Ascending aorta (tissue), 2 donors: ENCODE results near the gene BCO2. TPM values are rescaled to one million over a fixed set of nuclear protein-coding genes. Genes with fewer than 3 reads are reported as not detected.

ENCODE experiments used
- DNase-seq, 2 donors: peaks; one replicate each; pipeline ENCODE4 v3.0.0-alpha.2; 2019; ENCODE audit warnings: low spot score in 2 of 2
- H3K27ac ChIP-seq, 2 donors: fragments of 200-600 bp; sonication (generic); one replicate each; pipeline ENCODE4 v1.5.1; 2016 to 2017; ENCODE audit warnings: mild to moderate bottlenecking in 1 of 2
- H3K27me3 ChIP-seq: fragments of 200-600 bp; sonication (generic); one replicate; pipeline ENCODE4 v1.5.1; 2017
- H3K36me3 ChIP-seq, 2 donors: fragments of 200-600 bp; sonication (generic); one replicate each; pipeline ENCODE4 v1.5.1; 2016
- H3K4me1 ChIP-seq, 2 donors: fragments of 200-600 bp; sonication (generic); one replicate each; pipeline ENCODE4 v1.5.1; 2016 to 2017; ENCODE audit warnings: mild to moderate bottlenecking in 1 of 2
- H3K4me3 ChIP-seq, 2 donors: fragments of 200-600 bp; sonication (generic); one replicate each; pipeline ENCODE4 v1.5.1; 2016 to 2017; ENCODE audit warnings: mild to moderate bottlenecking in 1 of 2
- H3K9me3 ChIP-seq, 2 donors: fragments of 200-600 bp; sonication (generic); one replicate each; pipeline ENCODE4 v1.5.1; 2016
- CTCF ChIP-seq, 3 experiments: fragments of 200-600 bp in 2 of 3; fragments of 450-650 bp in 1 of 3; sonication (generic) in 2 of 3; IDR thresholded peaks; one replicate each; pipeline ENCODE4 v1.5.1; 2016 to 2019; ENCODE audit warnings: antibody characterized with exemption in 3 of 3, mild to moderate bottlenecking in 1 of 3, moderate library complexity in 1 of 3
- intact Hi-C: fragments of 100-400 bp; cut with DNase I; formaldehyde crosslinking; loops from one replicate; pipeline ENCODE4 v1.15.1; 2023
- total RNA-seq: library from RNA; depleted of rRNA; stranded (reverse); fragments of >200 nt; gene quantifications from one replicate; pipeline ENCODE4 v1.1.0, GENCODE V29; 2016

Gene BCO2
- total RNA-seq, 1 donor from 2014 or later, result not detected

GRCh38 chr11:112253605-112254242, 78.4 kb downstream of the BCO2 start:
- no peak overlapping the region for H3K27ac ChIP-seq
- intact Hi-C loops, result no loop called here
- no peaks in the 10 kb centered on the region for H3K36me3 ChIP-seq
- no peak overlapping the region for H3K4me3 ChIP-seq
- H3K27me3 ChIP-seq, result no peaks in the 10 kb centered on the region
- H3K4me1 ChIP-seq, result no peaks in the 10 kb centered on the region
- TF ChIP-seq CTCF (IDR thresholded peaks at IDR 0.05), result no peak
- DNase-seq, result no peak
- no peaks in the 10 kb centered on the region for H3K9me3 ChIP-seq

- intact Hi-C loops, result no loop called here
- TF ChIP-seq CTCF (IDR thresholded peaks at IDR 0.05), result no peak
- no peak for DNase-seq
- Histone ChIP-seq H3K27me3 (no peaks in the 10 kb centered on the region), H3K9me3 (no peaks in the 10 kb centered on the region), H3K4me3 (no peak overlapping the region), H3K36me3 (no peaks in the 10 kb centered on the region), H3K27ac (no peak overlapping the region), H3K4me1 (no peaks in the 10 kb centered on the region)
Observed at GRCh38 chr11:112255067-112255720, 79.9 kb downstream of the BCO2 start.

GRCh38 chr11:112260490-112260889, 85.2 kb downstream of the BCO2 start, which contains the start of gene PLET1:
PLET1 (minus strand) TSS chr11:112260860; CDS start chr11:112260589, 271 bp downstream.
- Histone ChIP-seq H3K4me3 (no peak within 1 kb of the TSS), H3K4me1 (no peaks in the 10 kb centered on the region), H3K27ac (no peak within 1 kb of the TSS), H3K27me3 (no peaks in the 10 kb centered on the region), H3K9me3 (no peaks in the 10 kb centered on the region), H3K36me3 (no peaks in the 10 kb centered on the region)
- TF ChIP-seq CTCF (IDR thresholded peaks at IDR 0.05), result no peak
- no peak for DNase-seq
- intact Hi-C loops, result no loop called here

- Histone ChIP-seq H3K36me3 (no peaks in the 10 kb centered on the region), H3K27ac (no peak overlapping the region), H3K4me3 (no peak overlapping the region), H3K27me3 (no peaks in the 10 kb centered on the region), H3K4me1 (no peaks in the 10 kb centered on the region), H3K9me3 (no peaks in the 10 kb centered on the region)
- intact Hi-C loops, result no loop called here
- DNase-seq, result no peak
- TF ChIP-seq CTCF (IDR thresholded peaks at IDR 0.05), result no peak
Observed at GRCh38 chr11:112265659-112266409, 90.5 kb downstream of the BCO2 start.

- DNase-seq, result no peak
- no peak overlapping the region for H3K4me3 ChIP-seq
- H3K27me3 ChIP-seq, result no peaks in the 10 kb centered on the region
- no peak for TF ChIP-seq CTCF (IDR thresholded peaks at IDR 0.05)
- H3K9me3 ChIP-seq, result no peaks in the 10 kb centered on the region
- no peak overlapping the region for H3K27ac ChIP-seq
- H3K36me3 ChIP-seq, result no peaks in the 10 kb centered on the region
- H3K4me1 ChIP-seq, result no peaks in the 10 kb centered on the region
- intact Hi-C loops, result no loop called here
Observed at GRCh38 chr11:112266410-112266778, 91.1 kb downstream of the BCO2 start.
